Adrenal gland (tissue), 5 donors: Measurements from ENCODE around the gene WDSUB1.

ENCODE experiments used
- CTCF ChIP-seq, 6 experiments: fragments of 450-650 bp in 4 of 6; fragments of 200-600 bp in 2 of 6; sonication (generic) in 1 of 6; IDR thresholded peaks; 1 replicate in 5 of 6; 2 replicates in 1 of 6; pipeline versions ENCODE4 v1.5.1 to v1.8.0; 2016 to 2021; ENCODE audit warnings: antibody characterized with exemption in 6 of 6, mild to moderate bottlenecking in 2 of 6, moderate library complexity in 1 of 6
- POLR2A ChIP-seq, 2 donors: fragments of 450-650 bp; IDR thresholded peaks; one replicate each; pipeline ENCODE4 v1.6.1; 2017; ENCODE audit warnings: antibody characterized with exemption in 2 of 2, mild to moderate bottlenecking in 2 of 2, moderate library complexity in 1 of 2
- donor health status: DM: no; HTN: no; CAD: no.

- no peak for TF ChIP-seq CTCF (IDR thresholded peaks at IDR 0.05)
- no peak for TF ChIP-seq POLR2A (IDR thresholded peaks at IDR 0.05)
Measured at GRCh38 chr2:159326569-159327255, 40.2 kb upstream of the WDSUB1 start.
